Activated CD8-positive, alpha-beta memory T cell treated with anti-CD3 and anti-CD28 coated beads for 36 hours (primary cell): ENCODE data around the gene CDK5. TPM values are rescaled to one million over a fixed set of nuclear protein-coding genes. Genes with fewer than 3 reads are reported as not detected.

Experiments used
- CTCF ChIA-PET: fragments of 350-600 bp; sonication (Branson Sonifier 250); formaldehyde crosslinking; loops from one replicate; lab custom pipeline; 2021; ENCODE audit warnings: antibody characterized with exemption; lab: Charles Lee
- POLR2A ChIA-PET: fragments of 350-600 bp; sonication (Branson Sonifier 250); formaldehyde crosslinking; loops from one replicate; lab custom pipeline; 2021; ENCODE audit warnings: antibody characterized with exemption; lab: Charles Lee
- total RNA-seq, 2 experiments: library from RNA; stranded (reverse); gene quantifications; one replicate each; pipeline ENCODE4 v1.2.3, GENCODE V29; 2021

The CDK5 gene
- total RNA-seq, 2 experiments from 2014 or later = 19.0 to 21.2 TPM

DNA sequence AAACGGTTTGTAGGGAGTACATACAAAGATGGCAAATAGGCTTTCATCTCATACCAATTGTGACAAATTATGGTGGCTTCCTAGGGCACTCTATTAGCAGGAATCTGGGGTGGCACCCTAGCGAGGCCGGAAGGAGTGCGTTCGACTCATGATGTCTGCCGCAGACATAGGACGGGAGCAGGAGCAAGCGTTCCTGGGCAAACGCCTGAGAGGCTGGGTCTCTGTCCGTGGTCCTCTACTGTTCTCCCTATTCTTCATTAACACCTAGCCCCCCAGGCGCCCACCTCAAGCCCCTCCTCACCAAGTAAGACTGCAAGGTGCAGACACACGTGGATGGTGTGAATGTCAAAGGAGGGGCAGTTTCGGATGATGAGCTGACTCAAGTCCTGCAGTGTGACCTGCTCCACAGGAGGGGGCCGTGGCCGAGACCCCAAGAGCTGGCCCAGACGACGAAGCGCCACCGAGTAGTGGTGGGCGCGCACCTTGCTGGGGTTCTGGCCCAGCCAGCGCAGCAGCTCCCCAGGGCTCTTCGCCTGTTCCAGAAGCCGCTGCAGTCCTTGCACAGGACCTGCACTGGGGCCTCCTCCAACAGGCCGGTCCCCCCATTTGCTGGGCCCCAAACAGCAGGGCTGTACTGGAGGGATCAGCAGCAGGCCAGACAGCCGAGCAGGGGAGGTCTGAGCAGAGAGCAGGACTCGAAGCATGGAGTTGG is 21.7 kb upstream of the CDK5 start:
- CTCF ChIA-PET = interaction anchor here (0.9 to 1.1 kb wide), 2 partner anchors 9 to 61 kb away, joined by 3 read pairs; no protein-coding TSS in a partner anchor
- POLR2A ChIA-PET = no interaction called here

DNA sequence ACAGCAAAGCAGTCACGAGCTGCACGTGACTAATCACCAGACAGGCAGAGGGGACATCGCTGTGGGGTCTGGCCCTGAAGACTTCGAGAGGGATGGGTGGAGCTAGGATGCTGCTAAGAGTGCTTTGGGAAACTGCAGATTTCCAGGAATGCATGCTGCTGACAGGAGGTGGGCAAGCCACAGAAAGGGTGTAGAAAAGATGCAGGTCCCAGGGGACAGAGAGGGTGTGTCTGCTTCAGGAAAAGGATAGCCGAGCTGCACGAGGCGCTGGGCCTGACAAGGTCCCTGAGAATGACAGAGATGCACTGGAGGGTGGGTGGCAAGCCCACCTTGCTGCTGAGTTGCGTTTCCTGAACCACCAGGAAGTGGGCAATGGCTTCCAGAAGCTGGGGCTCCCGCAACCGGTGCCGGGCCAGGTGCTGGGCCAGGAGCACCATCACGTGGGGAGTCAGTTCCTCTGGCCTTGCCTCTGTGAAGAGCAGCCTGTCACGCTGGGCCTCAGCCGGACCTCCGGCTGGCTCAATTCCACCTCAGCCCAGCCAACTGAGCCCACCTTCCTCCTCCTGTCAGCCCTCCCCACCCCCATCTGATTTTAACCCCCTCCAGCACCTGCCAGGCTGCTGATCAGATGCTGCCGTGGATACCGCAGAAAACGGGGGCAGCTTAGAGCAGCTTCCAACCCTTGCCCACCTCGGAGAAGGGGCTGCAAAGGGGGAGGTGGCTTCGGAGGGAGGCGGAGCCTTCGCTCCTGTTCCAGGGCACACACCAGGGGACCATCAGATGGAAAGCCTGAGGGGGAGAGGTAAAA is 20.7 kb upstream of the CDK5 start:
- CTCF ChIA-PET = interaction anchor here (1.4 kb wide), 1 partner anchor 32 kb away, joined by 4 read pairs; no protein-coding TSS in a partner anchor

DNA sequence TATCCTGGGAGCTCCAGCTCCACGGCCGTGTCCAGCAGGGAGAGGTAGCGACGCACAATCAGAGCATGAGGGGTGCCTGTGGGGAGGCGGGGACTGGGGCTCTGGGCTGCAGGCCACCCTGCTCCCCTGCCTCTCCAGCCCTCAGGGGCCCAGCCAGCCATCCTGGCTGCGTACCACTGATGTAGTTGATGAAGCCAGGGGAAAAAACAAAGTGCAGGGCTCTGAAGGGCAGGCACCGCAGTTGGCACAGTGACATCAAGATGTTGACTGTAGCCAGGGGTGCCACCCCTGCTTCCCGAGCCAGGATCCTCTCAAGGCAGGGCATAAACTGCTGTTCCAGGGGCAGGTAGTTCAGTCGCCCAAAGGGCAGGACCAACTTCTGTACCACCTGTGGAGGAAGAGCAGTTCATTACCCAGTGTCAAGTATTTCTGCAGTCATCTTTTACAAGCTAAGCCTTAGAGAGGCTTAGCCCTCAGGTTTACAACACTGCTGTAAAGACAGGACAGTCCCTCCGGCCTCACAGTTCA is 20.1 kb upstream of the CDK5 start:
- CTCF ChIA-PET = interaction anchor here (1.4 kb wide), 1 partner anchor 33 kb away, joined by 4 read pairs; no protein-coding TSS in a partner anchor
- POLR2A ChIA-PET = interaction anchor here (1.7 kb wide), 1 partner anchor 12 kb away, joined by 4 read pairs; no protein-coding TSS in a partner anchor

More for the DNA sequence above, 20.7 kb upstream of the CDK5 start:
- POLR2A ChIA-PET = interaction anchor here (1.7 kb wide), 1 partner anchor 12 kb away, joined by 4 read pairs; no protein-coding TSS in a partner anchor

DNA sequence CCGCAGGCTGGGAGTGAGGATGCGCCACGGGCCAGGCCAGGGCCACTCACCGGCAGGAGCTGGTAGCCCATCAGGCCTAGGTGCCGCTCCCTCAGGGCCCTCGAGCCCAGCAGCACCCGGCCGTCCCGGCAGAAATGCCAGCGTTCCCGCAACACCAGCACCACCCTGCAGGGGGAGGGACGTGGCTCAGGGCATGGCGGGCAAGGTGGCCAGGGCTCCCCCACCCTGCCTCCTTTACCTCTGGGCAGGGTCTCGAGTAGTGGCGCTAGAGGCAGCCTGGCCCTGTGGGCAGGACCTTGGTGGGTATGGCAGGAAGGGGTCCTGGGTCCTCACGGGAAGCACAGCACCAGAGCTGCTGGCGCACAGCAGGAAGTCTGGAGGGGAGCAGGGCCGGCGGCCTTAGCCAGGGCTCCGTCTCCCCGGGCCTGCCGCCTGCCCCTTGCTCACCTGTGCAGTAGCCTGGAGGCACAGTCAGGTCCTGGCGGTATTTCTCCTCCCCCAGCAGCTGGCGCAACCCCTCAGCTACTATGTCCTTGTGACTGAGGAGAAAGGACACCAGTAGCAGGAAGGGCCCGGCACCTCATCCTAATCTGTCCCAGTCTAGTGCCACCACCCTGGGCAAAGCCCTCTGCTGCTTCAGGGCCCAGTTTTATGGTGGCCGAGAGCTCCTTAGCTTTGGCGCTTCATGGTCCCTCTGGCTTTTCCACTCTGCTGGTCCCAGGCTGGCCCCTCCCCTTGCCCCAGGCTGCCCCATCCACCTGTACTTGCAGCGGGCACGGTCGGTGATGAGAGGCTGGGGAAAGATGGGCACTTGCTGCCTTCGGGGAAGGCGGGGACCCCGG is 19.4 kb upstream of the CDK5 start:
- POLR2A ChIA-PET = interaction anchor here (1.7 kb wide), 1 partner anchor 11 kb away, joined by 4 read pairs; no protein-coding TSS in a partner anchor

DNA sequence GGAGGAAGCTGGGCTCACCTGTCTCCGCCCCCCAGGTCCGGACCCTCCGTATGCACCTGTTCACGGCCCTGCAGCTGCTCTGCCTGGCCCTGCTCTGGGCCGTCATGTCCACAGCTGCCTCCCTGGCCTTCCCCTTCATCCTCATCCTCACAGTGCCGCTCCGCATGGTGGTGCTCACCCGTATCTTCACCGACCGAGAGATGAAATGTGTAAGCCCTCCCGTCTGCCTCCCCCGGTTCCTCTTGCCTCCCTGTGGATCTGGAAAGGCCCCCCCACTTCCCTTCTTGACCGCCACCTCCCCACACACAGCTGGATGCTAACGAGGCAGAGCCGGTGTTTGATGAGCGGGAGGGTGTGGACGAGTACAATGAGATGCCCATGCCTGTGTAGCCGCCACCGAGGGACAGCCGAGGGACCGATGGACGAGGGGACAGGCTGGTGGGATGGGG is 18.3 kb upstream of the CDK5 start:
- ChIA-PET CTCF (no interaction called here), POLR2A (no interaction called here)

More for the DNA sequence above, 19.4 kb upstream of the CDK5 start:
- CTCF ChIA-PET = interaction anchor here (1.4 kb wide), 1 partner anchor 34 kb away, joined by 4 read pairs; no protein-coding TSS in a partner anchor

DNA sequence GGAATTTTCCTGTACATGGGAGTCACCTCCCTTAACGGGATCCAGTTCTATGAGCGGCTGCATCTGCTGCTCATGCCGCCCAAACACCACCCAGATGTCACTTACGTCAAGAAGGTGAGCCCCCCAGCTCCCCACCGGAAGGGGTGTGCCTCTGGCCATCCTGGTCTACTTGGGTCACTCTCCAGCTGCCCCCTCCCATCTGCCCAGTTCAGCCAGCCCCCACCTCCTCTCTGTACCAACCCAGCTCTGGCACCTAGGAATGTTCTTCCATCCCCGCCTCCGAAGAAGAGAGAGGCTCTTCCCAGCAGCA is 17.9 kb upstream of the CDK5 start:
- ChIA-PET POLR2A (no interaction called here), CTCF (no interaction called here)

DNA sequence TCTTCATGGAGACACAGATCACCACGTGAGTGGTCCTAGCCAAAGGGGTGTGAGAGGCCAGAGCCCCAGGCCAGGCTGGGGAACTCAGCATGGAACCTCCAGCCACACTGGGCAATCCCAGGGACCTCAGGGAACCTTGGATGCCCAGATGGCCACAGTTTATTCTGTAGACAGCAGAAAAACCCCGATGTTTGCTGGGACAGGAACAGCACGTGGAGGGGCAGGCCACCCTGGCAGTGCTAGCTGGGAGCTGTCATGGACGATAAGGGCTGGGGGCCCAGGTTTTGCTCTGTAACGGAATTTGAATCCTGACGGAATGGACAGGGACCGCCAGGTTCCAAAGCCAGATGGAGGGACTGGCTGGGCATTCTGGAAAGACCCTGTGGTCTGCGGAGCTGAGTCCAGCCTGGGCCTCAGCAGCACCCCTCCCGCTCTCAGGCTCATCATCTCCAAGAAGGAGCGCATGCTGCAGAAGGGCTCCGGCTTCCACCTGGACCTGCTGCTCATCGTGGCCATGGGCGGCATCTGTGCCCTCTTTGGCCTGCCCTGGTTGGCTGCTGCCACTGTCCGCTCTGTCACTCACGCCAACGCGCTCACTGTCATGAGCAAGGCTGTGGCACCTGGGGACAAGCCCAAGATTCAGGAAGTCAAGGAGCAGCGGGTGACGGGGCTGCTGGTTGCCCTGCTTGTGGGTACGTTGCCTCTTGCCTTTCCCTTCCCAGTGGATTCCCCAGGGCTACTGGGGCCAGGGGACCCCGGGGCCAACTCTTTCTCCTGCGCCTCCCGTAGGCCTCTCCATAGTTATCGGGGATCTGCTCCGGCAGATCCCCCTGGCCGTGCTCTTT is 17.3 kb upstream of the CDK5 start:
- POLR2A ChIA-PET = no interaction called here
- CTCF ChIA-PET = interaction anchor here (1.3 kb wide), 1 partner anchor 12 kb away, joined by 7 read pairs; no protein-coding TSS in a partner anchor

DNA sequence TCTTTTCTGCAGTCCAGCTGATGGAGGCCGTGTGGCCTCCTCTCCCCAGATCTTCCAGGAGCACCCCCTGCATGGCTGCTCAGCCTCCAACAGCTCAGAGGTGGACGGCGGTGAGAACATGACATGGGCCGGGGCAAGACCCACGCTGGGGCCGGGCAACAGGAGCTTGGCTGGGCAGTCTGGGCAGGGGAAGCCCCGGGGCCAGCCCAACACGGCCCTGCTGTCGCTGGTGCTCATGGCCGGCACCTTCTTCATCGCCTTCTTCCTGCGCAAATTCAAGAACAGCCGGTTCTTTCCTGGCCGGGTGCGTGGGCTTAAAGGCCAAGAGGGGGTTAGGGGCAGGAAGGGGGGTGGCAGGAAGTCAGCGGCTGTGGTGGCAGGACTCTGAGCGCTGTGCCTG is 16.3 kb upstream of the CDK5 start:
- ChIA-PET POLR2A (no interaction called here), CTCF (interaction anchor here (1.3 kb wide), 1 partner anchor 11 kb away, joined by 7 read pairs; no protein-coding TSS in a partner anchor)

DNA sequence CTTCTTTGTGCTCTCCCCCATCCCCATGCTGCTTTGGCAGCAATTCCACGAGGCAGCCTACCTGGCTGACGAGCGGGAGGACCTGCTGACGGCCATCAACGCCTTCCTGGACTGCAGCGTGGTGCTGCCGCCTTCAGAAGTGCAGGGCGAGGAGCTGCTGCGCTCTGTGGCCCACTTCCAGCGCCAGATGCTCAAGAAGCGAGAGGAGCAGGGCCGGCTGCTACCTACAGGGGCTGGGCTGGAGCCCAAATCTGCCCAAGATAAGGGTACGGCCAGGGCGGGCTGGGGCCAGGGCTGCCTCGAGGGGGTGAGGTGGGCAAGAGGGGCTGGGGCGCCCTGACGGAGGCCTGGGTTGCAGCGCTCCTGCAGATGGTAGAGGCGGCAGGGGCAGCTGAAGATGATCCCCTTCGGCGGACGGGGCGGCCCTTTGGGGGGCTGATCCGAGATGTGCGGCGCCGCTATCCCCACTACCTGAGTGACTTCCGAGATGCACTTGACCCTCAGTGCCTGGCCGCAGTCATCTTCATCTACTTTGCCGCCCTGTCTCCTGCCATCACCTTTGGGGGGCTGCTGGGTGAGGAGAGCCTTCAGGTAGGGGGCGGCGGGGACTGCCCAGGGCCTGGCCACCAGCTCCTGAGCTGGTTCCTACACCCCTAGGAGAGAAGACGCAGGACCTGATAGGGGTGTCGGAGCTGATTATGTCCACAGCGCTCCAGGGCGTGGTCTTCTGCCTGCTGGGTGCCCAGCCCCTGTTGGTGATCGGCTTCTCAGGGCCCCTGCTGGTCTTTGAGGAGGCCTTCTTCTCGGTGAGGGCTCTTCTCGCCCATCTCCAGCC is 13.6 kb upstream of the CDK5 start:
- POLR2A ChIA-PET = no interaction called here
- CTCF ChIA-PET = interaction anchor here (1.0 kb wide), 1 partner anchor 8 kb away, joined by 3 read pairs; no protein-coding TSS in a partner anchor

DNA sequence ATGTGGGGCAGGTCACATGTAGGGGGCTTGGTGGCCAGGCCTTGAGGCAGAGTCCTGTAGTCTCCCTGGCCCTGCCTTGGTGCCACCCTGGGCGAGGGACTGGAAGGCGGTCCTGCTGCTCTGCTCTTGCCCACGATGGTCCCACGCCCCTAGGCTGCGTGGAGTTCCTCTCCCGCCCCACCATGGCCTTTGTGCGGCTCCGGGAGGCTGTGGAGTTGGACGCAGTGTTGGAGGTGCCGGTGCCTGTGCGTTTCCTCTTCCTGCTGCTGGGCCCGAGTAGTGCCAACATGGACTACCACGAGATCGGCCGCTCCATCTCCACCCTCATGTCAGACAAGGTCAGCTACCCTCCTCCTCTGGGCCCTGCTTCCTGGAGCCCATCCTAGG is 12.9 kb upstream of the CDK5 start:
- CTCF ChIA-PET = interaction anchor here (1.0 kb wide), 1 partner anchor 9 kb away, joined by 3 read pairs; no protein-coding TSS in a partner anchor

DNA sequence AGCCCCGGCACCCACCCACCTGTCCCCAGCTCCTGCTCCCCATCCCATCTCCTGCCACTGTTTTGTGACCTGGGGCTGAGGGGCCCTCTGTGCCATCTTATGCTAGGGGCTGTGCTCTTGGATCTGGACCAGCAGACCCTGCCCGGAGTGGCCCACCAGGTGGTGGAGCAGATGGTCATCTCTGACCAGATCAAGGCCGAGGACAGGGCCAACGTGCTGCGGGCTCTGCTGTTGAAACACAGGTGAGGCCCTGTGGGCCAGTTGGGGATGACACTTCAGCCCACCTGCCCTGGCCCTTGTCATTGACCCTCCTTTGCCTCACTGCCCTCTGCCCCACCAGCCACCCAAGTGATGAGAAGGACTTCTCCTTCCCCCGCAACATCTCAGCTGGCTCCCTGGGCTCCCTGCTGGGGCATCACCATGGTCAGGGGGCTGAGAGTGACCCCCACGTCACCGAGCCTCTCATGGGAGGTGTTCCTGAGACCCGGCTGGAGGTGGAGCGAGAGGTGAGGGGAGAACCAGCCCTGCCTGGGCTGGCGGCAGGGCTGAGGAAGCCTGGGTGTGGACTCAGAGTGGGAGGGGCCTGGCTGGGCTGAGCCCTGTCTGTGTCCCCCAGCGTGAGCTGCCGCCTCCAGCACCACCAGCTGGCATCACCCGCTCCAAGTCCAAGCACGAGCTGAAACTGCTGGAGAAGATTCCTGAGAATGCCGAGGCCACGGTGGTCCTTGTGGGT is 12.3 kb upstream of the CDK5 start:
- CTCF ChIA-PET = interaction anchor here (1.0 kb wide), 1 partner anchor 9 kb away, joined by 3 read pairs; no protein-coding TSS in a partner anchor
- POLR2A ChIA-PET = no interaction called here

More for the DNA sequence above, 12.9 kb upstream of the CDK5 start:
- POLR2A ChIA-PET = no interaction called here

DNA sequence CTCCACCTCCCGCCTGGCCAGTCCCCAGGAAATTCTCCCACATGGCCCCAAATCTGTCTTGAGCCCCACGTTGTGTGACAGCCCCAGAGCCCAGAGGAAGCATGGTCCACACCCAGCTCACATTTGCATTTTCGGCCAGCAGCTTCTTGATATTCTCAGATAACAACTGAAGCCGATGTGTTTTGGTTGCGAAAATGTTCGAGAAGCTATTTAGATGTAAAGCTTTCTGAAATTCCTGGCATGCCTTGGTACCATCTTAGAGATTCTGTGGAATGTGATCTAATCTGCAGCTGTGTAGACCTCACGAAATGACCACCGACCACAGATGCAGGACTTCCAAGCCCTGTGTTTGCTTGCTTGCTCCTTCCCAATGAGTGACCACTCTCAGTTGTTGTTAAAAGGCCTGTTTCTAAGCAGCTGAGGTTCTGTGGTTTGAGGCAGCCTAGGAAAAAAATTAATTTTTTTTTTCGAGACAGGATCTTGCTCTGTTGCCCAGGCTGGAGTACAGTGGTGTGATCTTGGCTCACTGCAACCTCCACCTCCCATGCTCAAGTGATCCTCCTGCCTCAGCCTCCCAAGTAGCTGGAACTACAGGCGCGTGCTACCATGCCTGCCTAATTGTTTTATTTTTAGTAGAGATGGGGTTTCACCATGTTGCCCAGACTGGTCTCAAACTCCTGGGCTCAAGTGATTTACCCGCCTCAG is 10.5 kb upstream of the CDK5 start:
- ChIA-PET CTCF (interaction anchor here (1.2 to 1.3 kb wide), 2 partner anchors 8 to 43 kb away, joined by 3 to 5 read pairs; no protein-coding TSS in a partner anchor), POLR2A (interaction anchor here (1.1 kb wide), 1 partner anchor 9 kb away, joined by 4 read pairs; the partner anchor contains the start of gene SLC4A2)

DNA sequence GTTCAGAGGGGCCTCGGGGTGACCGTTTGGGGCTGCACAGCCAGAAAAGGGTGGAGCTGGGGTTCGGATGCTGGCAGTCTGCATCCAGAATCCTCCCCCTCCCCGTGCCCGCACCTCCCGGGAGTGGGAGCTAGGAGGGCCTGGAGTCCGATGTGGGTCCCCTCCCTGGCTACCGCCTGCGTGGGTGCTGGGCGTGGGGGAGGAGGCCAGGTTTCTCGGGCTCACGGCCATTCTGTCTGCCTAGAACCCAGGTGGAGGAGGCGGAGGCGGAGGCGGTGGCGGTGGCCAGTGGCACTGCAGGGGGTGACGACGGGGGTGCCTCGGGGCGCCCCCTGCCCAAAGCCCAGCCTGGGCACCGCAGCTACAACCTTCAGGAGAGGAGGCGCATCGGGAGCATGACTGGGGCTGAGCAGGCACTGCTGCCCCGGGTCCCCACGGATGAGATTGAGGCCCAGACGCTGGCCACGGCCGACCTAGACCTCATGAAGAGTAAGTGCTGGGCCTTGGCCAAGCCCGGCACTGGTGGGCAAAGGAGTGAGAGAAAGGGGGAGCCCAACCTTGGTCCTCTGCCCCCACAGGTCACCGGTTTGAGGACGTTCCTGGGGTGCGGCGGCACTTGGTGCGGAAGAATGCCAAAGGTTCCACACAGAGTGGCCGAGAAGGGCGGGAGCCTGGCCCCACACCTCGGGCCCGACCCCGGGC is 8.7 kb upstream of the CDK5 start:
- ChIA-PET CTCF (no interaction called here), POLR2A (interaction anchor here (1.2 kb wide), 1 partner anchor 11 kb away, joined by 4 read pairs; no protein-coding TSS in a partner anchor)

DNA sequence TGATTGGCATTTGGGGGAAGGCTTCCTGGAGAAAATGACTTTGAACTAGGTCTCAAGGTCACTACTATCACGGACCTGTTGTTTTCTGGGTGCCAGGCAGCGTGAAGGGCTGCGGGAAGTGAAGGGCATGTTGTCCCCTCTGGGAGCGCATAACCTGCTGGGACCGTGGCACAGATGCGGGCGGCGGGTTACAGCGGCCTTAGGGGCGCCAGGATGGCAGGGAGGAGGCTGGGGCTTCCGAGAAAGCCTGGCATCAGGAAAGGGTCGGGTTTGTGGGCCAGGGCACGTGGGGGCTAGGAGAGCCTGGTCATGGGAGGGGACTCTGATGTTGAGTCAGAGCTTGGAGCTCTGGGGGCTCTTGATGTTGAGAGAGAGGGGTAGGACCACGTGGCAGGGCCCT is 7.8 kb upstream of the CDK5 start:
- ChIA-PET CTCF (interaction anchor here (1.2 kb wide), 1 partner anchor 37 kb away, joined by 3 read pairs; the partner anchor contains the start of gene ABCB8), POLR2A (interaction anchor here (1.2 kb wide), 1 partner anchor 12 kb away, joined by 4 read pairs; no protein-coding TSS in a partner anchor)

DNA sequence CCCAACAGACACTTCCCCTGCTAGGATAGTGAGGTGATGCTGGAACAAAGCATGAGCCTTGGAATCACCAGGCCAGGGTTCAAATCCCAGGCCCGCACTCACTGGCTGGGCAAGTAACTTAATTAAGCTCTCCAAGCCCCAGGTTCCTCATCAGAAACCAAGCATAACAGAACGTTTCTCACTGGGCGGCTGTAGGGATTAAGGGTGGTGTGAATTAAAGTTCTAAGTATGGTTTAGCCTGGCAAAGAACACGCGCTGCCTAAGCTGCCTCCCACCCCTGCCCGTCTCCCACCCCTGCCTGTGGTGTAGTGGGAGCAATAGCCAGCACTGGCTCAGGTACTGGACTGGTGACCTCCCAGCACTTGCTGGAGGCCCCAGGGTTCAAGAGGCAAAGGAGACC is 7.3 kb upstream of the CDK5 start:
- ChIA-PET CTCF (interaction anchor here (1.2 kb wide), 1 partner anchor 37 kb away, joined by 3 read pairs; the partner anchor contains the start of gene ABCB8), POLR2A (no interaction called here)
